IMR-90 (cell line): ENCODE results near the gene TNIP1. TPM values are rescaled to one million over a fixed set of nuclear protein-coding genes. Genes with fewer than 3 reads are reported as not detected.
A peak's percentile ranks its signal among the peaks of the same experiment; 100 is the strongest.

Source experiments
- ATAC-seq: fragments of 200-7000 bp; cut with Tn5 transposase; 2 replicates; pipeline ENCODE4 v1.9.1; 2020; ENCODE audit warnings: low read depth, mild to moderate bottlenecking, moderate library complexity
- BruUV-seq: library from RNA; stranded (reverse); fragments of 400-500 nt; replicated peaks from 2 replicates; lab custom pipeline; 2021; lab: Mats Ljungman, UMichigan
- CTCF ChIA-PET: fragments of 300-600 bp; formaldehyde crosslinking; extraction: SDS; loops from one replicate; lab custom pipeline; 2021; ENCODE audit warnings: antibody characterized with exemption; lab: Yijun Ruan, JAX
- POLR2A ChIA-PET: fragments of 300-600 bp; sonication (Branson Sonifier 250); formaldehyde crosslinking; loops from one replicate; lab custom pipeline; 2022; ENCODE audit warnings: antibody characterized with exemption; ENCODE audit not compliant: unreplicated experiment; lab: Charles Lee
- DNase-seq: peaks from one replicate; pipeline ENCODE4 v3.0.0; 2013
- H2AFZ ChIP-seq: replicated peaks from 2 replicates; pipeline ENCODE3; 2013; ENCODE audit warnings: low read length, mild to moderate bottlenecking; ENCODE audit not compliant: poor library complexity
- H2AK5ac ChIP-seq: 2 replicates; pipeline ENCODE4 v1.6.1; 2013; ENCODE audit warnings: low read depth, low read length, inconsistent platforms
- H2AK9ac ChIP-seq: replicated peaks from 2 replicates; pipeline ENCODE3; 2013; ENCODE audit warnings: mild to moderate bottlenecking, low read depth, low read length, moderate library complexity; ENCODE audit not compliant: poor library complexity
- H2BK120ac ChIP-seq: 2 replicates; pipeline ENCODE4 v1.6.1; 2013; ENCODE audit warnings: low read depth, low read length, inconsistent platforms
- H2BK15ac ChIP-seq: 3 replicates; pipeline ENCODE4 v1.6.1; 2013; ENCODE audit warnings: low read depth, low read length, inconsistent platforms
- H2BK20ac ChIP-seq: 2 replicates; pipeline ENCODE4 v1.6.1; 2013; ENCODE audit warnings: low read depth, mild to moderate bottlenecking, inconsistent platforms, low read length, moderate library complexity
- H2BK5ac ChIP-seq: 2 replicates; pipeline ENCODE4 v1.6.1; 2013; ENCODE audit warnings: mild to moderate bottlenecking, low read depth, low read length, inconsistent platforms; ENCODE audit not compliant: poor library complexity, severe bottlenecking
- H3K14ac ChIP-seq: replicated peaks from 2 replicates; pipeline ENCODE4 v1.6.1; 2013; ENCODE audit warnings: low read depth, low read length, inconsistent platforms
- H3K18ac ChIP-seq: 2 replicates; pipeline ENCODE4 v1.6.1; 2013; ENCODE audit warnings: low read depth, low read length, control low read depth
- H3K23ac ChIP-seq: 2 replicates; pipeline ENCODE4 v1.6.1; 2013; ENCODE audit warnings: low read depth, low read length, inconsistent platforms
- H3K27ac ChIP-seq: 2 replicates; pipeline ENCODE4 v1.5.1; 2013; ENCODE audit warnings: mild to moderate bottlenecking, control low read depth, low read length; ENCODE audit not compliant: insufficient read depth
- H3K27me3 ChIP-seq: 2 replicates; pipeline ENCODE4 v1.6.1; 2013; ENCODE audit warnings: low read length; ENCODE audit not compliant: control insufficient read depth, insufficient read depth
- H3K36me3 ChIP-seq: 2 replicates; pipeline ENCODE4 v1.6.1; 2013; ENCODE audit warnings: low read length, mixed read lengths; ENCODE audit not compliant: control insufficient read depth, insufficient read depth
- H3K4ac ChIP-seq: 2 replicates; pipeline ENCODE4 v1.6.1; 2013; ENCODE audit warnings: low read depth, low read length, inconsistent platforms
- H3K4me1 ChIP-seq: 2 replicates; pipeline ENCODE4 v1.6.1; 2013; ENCODE audit warnings: low read length, mixed read lengths; ENCODE audit not compliant: control insufficient read depth, insufficient read depth
- H3K4me2 ChIP-seq: 2 replicates; pipeline ENCODE4 v1.6.1; 2013; ENCODE audit warnings: low read depth, mild to moderate bottlenecking, control low read depth, low read length, moderate library complexity
- H3K4me3 ChIP-seq: 2 replicates; pipeline ENCODE4 v1.5.1; 2013; ENCODE audit warnings: low read depth, mild to moderate bottlenecking, control low read depth, low read length, moderate library complexity; ENCODE audit not compliant: insufficient read depth
- H3K56ac ChIP-seq: 2 replicates; pipeline ENCODE4 v1.6.1; 2013; ENCODE audit warnings: low read length, inconsistent platforms; ENCODE audit not compliant: insufficient read depth; ENCODE audit errors: extremely low read depth
- H3K79me1 ChIP-seq, 2 experiments: 2 replicates each; pipeline ENCODE4 v1.6.1; 2013; ENCODE audit warnings: low read length in 2 of 2, inconsistent platforms in 1 of 2, low read depth in 1 of 2
- H3K9ac ChIP-seq: 2 replicates; pipeline ENCODE4 v1.6.1; 2013; ENCODE audit warnings: low read depth, low read length, control low read depth
- H3K9me1 ChIP-seq: 2 replicates; pipeline ENCODE4 v1.6.1; 2013; ENCODE audit warnings: low read length, inconsistent platforms; ENCODE audit not compliant: insufficient read depth
- H3K9me3 ChIP-seq: 2 replicates; pipeline ENCODE4 v1.6.1; 2013; ENCODE audit warnings: low read length; ENCODE audit not compliant: control insufficient read depth, insufficient read depth
- H4K20me1 ChIP-seq: 2 replicates; pipeline ENCODE4 v1.6.1; 2013; ENCODE audit warnings: low read length, inconsistent platforms; ENCODE audit not compliant: insufficient read depth
- H4K5ac ChIP-seq: 2 replicates; pipeline ENCODE4 v1.6.1; 2013; ENCODE audit warnings: mild to moderate bottlenecking, low read depth, low read length, control low read depth
- H4K8ac ChIP-seq, 2 experiments: 2 replicates each; pipeline ENCODE4 v1.6.1; 2013; ENCODE audit warnings: low read depth in 2 of 2, low read length in 2 of 2, control low read depth in 1 of 2, inconsistent platforms in 1 of 2
- H4K91ac ChIP-seq: 2 replicates; pipeline ENCODE4 v1.6.1; 2013; ENCODE audit warnings: low read depth, low read length, inconsistent platforms; ENCODE audit not compliant: insufficient read depth
- CEBPB ChIP-seq: IDR thresholded peaks from 2 replicates; pipeline ENCODE4 v1.6.1; 2012; ENCODE audit warnings: low read depth, low read length, improper control_type of control experiment
- CHD1 ChIP-seq: IDR thresholded peaks from 2 replicates; pipeline ENCODE4 v1.6.1; 2012; ENCODE audit warnings: low read depth, low read length, improper control_type of control experiment
- ELK1 ChIP-seq: fragments of 150-350 bp; IDR thresholded peaks from 2 replicates; pipeline ENCODE4 v1.6.1; 2016; ENCODE audit warnings: low read depth, mild to moderate bottlenecking, low read length, moderate library complexity, borderline replicate concordance
- FOS ChIP-seq: fragments of 150-350 bp; IDR thresholded peaks from 2 replicates; pipeline ENCODE4 v1.6.1; 2016; ENCODE audit warnings: low read depth, low read length
- MXI1 ChIP-seq: IDR thresholded peaks from 2 replicates; pipeline ENCODE4 v1.6.1; 2012; ENCODE audit warnings: low read depth, mild to moderate bottlenecking, low read length, moderate library complexity, borderline replicate concordance
- POLR2A ChIP-seq: IDR thresholded peaks from 2 replicates; pipeline ENCODE4 v1.6.1; 2012; ENCODE audit warnings: mild to moderate bottlenecking, low read depth, low read length
- RCOR1 ChIP-seq: IDR thresholded peaks from 2 replicates; pipeline ENCODE4 v1.6.1; 2012; ENCODE audit warnings: mild to moderate bottlenecking, low read length, improper control_type of control experiment; ENCODE audit not compliant: insufficient replicate concordance
- RFX5 ChIP-seq: IDR thresholded peaks from 2 replicates; pipeline ENCODE4 v1.8.0; 2012; ENCODE audit warnings: low read depth, mild to moderate bottlenecking, low read length, moderate library complexity
- USF2 ChIP-seq: fragments of 150-350 bp; IDR thresholded peaks from 2 replicates; pipeline ENCODE4 v1.6.1; 2017; ENCODE audit warnings: mild to moderate bottlenecking, antibody characterized with exemption, low read length, low read depth
- WGBS, 2 experiments: methylation state at CpG; one replicate each; pipeline versions ENCODE4 v1.1.5 to v1.1.7; 2013; ENCODE audit warnings: missing lambda C conversion rate in 2 of 2; ENCODE audit not compliant: insufficient read length in 1 of 2; ENCODE audit errors: extremely low coverage in 2 of 2; 5-methylcytosine and 5-hydroxymethylcytosine counted together
- dilution Hi-C: fragments of 300-500 bp; cut with HindIII; formaldehyde crosslinking; loops from one replicate; pipeline ENCODE4 v1.14.3; 2018; ENCODE audit warnings: low sequenced_read_pairs; ENCODE audit not compliant: unreplicated experiment
- in situ Hi-C: fragments of 300-500 bp; cut with MboI; formaldehyde crosslinking; loops from 3 replicates; pipeline ENCODE4 v1.14.3; 2019; ENCODE audit warnings: low sequenced_read_pairs, inconsistent platforms, mixed read lengths
- intact Hi-C: fragments of 100-400 bp; cut with micrococcal nuclease; formaldehyde crosslinking; loops from 2 replicates; pipeline ENCODE4 v1.10.0; 2022
- polyA plus RNA-seq, 3 experiments: library from polyadenylated mRNA; depleted of rRNA; stranded (reverse); fragments of >200 nt; gene quantifications; 2 replicates each; pipeline ENCODE4 v1.2.3, GENCODE V29; 2012; ENCODE audit warnings: low replicate concordance in 1 of 3
- total RNA-seq: library from RNA; depleted of rRNA; stranded (reverse); fragments of >200 nt; gene quantifications from 2 replicates; pipeline ENCODE4 v1.2.3, GENCODE V29; 2012

Gene TNIP1
- total and polyA plus RNA-seq, 2 of the 4 experiments (the other 2 are of a cell fraction), result 63.8 to 92.8 TPM

GRCh38 chr5:151094852-151095245, 14.0 kb upstream of the TNIP1 start:
- no peak for TF ChIP-seq POLR2A
- no peak for TF ChIP-seq MXI1
- no peak for TF ChIP-seq CEBPB
- no peak for TF ChIP-seq FOS
- TF ChIP-seq RFX5, result no peak
- no peak for TF ChIP-seq USF2
- TF ChIP-seq CHD1, result no peak
- TF ChIP-seq RCOR1, result no peak
- no peak for TF ChIP-seq ELK1

More at GRCh38 chr5:151094852-151095245, 14.0 kb upstream of the TNIP1 start:
- ChIA-PET POLR2A (no interaction called here), CTCF (no interaction called here)
- peaks cover 22% of the 10 kb centered on the region for H3K4me1 ChIP-seq
- DNase-seq (no peak), ATAC-seq (peak; percentile 3; the same call in 1 of the 2 replicates)
- H2AFZ ChIP-seq, result no peak overlapping the region
- H2BK120ac ChIP-seq, result peak overlapping the region; percentile 94; the same call in 1 of the 2 replicates
- dilution Hi-C loops (no loop called here), intact Hi-C loops (no loop called here), in situ Hi-C loops (no loop called here)
- no peak overlapping the region for H3K4me2 ChIP-seq
- H3K14ac ChIP-seq, result peak overlapping the region; percentile 8; the same call in 1 of the 2 replicates
- H3K23ac ChIP-seq, result peak overlapping the region; percentile 19; the same call in 1 of the 2 replicates
- WGBS, 2 experiments, result no CpG with 5 or more reads among the region's 8 CpGs
- no peak overlapping the region for H3K56ac ChIP-seq
- no TSS peak for BruUV-seq
- peak overlapping the region; percentile 26; the same call in 1 of the 2 replicates for H3K18ac ChIP-seq
- H2BK5ac ChIP-seq, result peak overlapping the region; percentile 39
- H3K9me1 ChIP-seq, result peaks cover 30% of the 10 kb centered on the region
- peak overlapping the region; percentile 9 for H4K91ac ChIP-seq
- peaks cover 3% of the 10 kb centered on the region; the same call in 1 of the 2 replicates for H4K20me1 ChIP-seq
- H3K27ac ChIP-seq, result peak overlapping the region; percentile 15
- H3K9ac ChIP-seq, result no peak overlapping the region
- 0 out of 2 replicates have a peak overlapping the region, but pooled peaks have one; percentile 5 for H2BK20ac ChIP-seq
- 0 out of 2 replicates have a peak, but pooled peaks cover 4% of the 10 kb centered on the region for H3K36me3 ChIP-seq
- H4K5ac ChIP-seq, result peak overlapping the region; percentile 59; the same call in 1 of the 2 replicates
- H2AK9ac ChIP-seq, result no peak overlapping the region
- H3K9me3 ChIP-seq, result no peaks in the 10 kb centered on the region
- H3K4me3 ChIP-seq, result no peak overlapping the region
- H3K79me1 ChIP-seq, result peaks cover 0 to 13% of the 10 kb centered on the region in 2 experiments; a peak in 1 of 4 replicates
- peak overlapping the region; percentile 85; the same call in 2 of the 3 replicates for H2BK15ac ChIP-seq
- peak overlapping the region; percentile 88 for H2AK5ac ChIP-seq
- H3K4ac ChIP-seq, result peak overlapping the region; percentile 96
- H3K27me3 ChIP-seq, result no peaks in the 10 kb centered on the region
- H4K8ac ChIP-seq, result peak overlapping the region; percentile 62 to 92; a peak in 3 of 4 replicates
